Memory B cell (primary cell): Measurements from ENCODE around the gene LRRK1.

ENCODE experiments used
- ATAC-seq: fragments of 150-1000 bp; cut with Tn5 transposase; 2 replicates; pipeline ENCODE4 v1.10.0; 2021; ENCODE audit warnings: low read depth, mild to moderate bottlenecking, moderate library complexity
- DNase-seq, 2 donors: peaks; one replicate each; pipeline ENCODE4 v3.0.0; 2022; ENCODE audit warnings: low spot score in 2 of 2
- H3K27ac Mint-ChIP-seq: one replicate; pipeline ENCODE4 v1.8.0; 2022; ENCODE audit warnings: mild to moderate bottlenecking, moderate library complexity, mixed read lengths
- H3K27me3 Mint-ChIP-seq: one replicate; pipeline ENCODE4 v1.8.0; 2022; ENCODE audit warnings: mixed read lengths
- H3K36me3 Mint-ChIP-seq: one replicate; pipeline ENCODE4 v1.8.0; 2022; ENCODE audit warnings: mild to moderate bottlenecking, mixed read lengths
- H3K4me1 Mint-ChIP-seq: one replicate; pipeline ENCODE4 v1.8.0; 2022; ENCODE audit warnings: mixed read lengths
- H3K4me3 Mint-ChIP-seq: one replicate; pipeline ENCODE4 v1.8.0; 2022; ENCODE audit warnings: mild to moderate bottlenecking, moderate library complexity, mixed read lengths
- H3K9me3 Mint-ChIP-seq: one replicate; pipeline ENCODE4 v1.8.0; 2022; ENCODE audit warnings: mixed read lengths

Gene LRRK1

DNA sequence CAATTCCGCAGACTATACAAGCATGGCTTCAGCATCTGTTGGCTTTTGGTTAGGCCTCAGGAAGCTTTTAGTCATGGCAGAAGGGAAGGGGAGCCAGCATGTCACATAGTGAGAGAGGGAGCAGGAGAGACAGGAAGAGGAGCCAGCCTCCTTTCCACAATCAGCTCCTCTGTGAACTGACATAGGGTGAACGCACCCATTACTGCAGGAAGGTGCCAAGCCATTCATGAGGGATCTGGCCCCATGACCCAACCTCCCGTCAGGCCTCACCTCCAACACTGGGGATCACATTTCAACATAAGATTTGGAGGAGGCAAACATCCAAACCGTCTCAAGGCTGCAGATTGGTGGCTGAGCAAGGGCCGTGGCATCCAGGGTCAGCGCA is 106.3 kb downstream of the LRRK1 start:
- DNase-seq (no peak), ATAC-seq (no peak)
- H3K36me3 Mint-ChIP-seq = peaks cover 32% of the 10 kb centered on the region
- no peaks in the 10 kb centered on the region for H3K9me3 Mint-ChIP-seq
- H3K4me3 Mint-ChIP-seq = no peak overlapping the region
- no peaks in the 10 kb centered on the region for H3K4me1 Mint-ChIP-seq
- H3K27ac Mint-ChIP-seq = no peak overlapping the region
- no peaks in the 10 kb centered on the region for H3K27me3 Mint-ChIP-seq

DNA sequence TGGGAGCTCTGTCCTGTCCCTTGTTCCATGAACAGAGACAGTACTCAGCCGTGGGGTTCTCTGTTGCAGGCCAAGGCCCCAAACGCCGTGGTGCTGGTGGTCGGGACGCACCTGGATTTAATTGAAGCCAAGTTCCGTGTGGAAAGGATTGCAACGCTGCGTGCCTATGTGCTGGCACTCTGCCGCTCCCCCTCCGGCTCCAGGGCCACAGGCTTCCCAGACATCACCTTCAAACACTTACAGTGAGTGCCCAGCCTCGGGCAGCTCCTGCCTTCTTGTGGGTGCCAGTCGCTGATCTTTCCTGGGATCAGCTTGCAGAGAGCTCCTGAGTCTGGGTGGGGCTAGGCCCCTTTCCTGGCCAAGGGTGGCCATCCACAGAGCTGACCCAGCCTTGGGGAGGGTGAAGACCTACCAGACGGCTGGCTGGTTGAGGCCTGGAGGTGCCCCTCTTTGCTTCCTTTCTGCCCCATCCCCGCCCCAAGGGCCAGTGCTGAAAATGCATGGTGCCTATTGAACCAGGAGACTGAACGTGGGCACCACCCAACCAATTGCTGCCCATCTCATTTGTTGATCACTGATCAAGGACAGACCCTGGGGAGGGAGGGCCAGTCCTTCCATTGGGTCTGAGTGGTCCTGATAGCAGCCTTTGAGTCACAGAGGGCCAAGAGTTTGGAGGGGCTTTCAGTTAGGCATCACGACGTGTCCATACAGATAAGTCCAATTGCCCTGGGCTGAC is 106.9 kb downstream of the LRRK1 start:
- Mint-ChIP-seq H3K9me3 (no peaks in the 10 kb centered on the region), H3K36me3 (peaks cover 36% of the 10 kb centered on the region), H3K27me3 (no peaks in the 10 kb centered on the region), H3K4me1 (no peaks in the 10 kb centered on the region), H3K27ac (no peak overlapping the region), H3K4me3 (no peak overlapping the region)
- DNase-seq (no peak), ATAC-seq (no peak)

DNA sequence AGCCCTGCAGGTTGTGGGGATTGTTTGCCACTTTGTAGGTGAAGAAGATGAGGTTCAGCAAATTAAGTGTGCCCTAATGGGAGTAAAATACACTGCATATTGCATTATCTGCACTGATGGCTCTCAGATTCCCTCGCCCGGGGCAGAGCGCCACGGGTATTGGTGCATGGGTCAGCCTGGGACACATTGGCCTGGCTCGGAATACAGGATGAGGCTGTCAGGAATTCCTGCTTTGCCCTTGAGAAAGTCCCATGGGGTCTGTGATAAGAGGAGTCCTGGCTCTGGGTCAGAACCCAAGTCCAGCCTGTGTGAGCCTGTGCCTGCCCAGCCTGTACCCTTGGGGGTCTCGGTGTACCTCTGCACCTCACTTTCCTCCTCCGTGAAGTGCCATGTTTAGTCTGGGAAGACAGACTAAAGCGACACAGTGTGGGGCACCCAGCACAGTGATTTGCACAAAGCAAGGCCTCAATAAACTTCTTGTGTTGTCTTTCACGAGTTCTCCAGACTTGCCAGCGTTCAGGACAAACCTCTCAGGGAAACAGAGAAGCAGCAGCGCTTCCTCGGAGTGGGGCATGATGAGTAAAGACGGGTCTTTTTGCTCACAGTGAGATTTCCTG is 107.6 kb downstream of the LRRK1 start:
- Mint-ChIP-seq H3K27ac (no peak overlapping the region), H3K27me3 (no peaks in the 10 kb centered on the region), H3K9me3 (no peaks in the 10 kb centered on the region), H3K4me1 (no peaks in the 10 kb centered on the region), H3K36me3 (peaks cover 42% of the 10 kb centered on the region), H3K4me3 (no peak overlapping the region)
- DNase-seq (no peak), ATAC-seq (no peak)

DNA sequence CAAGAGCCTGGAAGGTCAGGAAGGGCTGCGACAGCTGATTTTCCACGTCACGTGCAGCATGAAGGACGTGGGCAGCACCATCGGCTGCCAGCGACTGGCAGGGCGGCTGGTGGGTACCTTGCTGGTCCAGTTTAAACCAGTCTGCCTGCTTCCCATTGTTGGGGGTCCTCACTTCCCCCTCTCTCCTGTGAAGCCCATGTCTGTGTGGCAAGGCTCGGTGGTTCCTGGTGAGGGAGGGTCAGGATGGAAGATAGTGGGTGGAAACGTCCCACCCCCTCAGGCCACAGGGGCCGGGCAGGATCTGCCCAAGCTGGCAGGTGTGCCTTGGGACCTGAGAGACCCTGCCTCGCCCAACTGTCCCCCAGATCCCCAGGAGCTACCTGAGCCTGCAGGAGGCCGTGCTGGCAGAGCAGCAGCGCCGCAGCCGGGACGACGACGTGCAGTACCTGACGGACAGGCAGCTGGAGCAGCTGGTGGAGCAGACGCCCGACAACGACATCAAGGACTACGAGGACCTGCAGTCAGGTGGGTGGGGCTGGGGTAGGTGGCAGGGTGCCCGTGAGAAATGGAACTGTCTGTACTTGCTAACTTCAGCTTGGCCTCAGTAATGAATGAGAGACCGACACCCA is 108.2 kb downstream of the LRRK1 start:
- DNase-seq = no peak
- no peak for ATAC-seq
- no peaks in the 10 kb centered on the region for H3K27me3 Mint-ChIP-seq
- no peak overlapping the region for H3K27ac Mint-ChIP-seq
- no peak overlapping the region for H3K4me3 Mint-ChIP-seq
- H3K4me1 Mint-ChIP-seq = no peaks in the 10 kb centered on the region
- no peaks in the 10 kb centered on the region for H3K9me3 Mint-ChIP-seq
- H3K36me3 Mint-ChIP-seq = peaks cover 46% of the 10 kb centered on the region

DNA sequence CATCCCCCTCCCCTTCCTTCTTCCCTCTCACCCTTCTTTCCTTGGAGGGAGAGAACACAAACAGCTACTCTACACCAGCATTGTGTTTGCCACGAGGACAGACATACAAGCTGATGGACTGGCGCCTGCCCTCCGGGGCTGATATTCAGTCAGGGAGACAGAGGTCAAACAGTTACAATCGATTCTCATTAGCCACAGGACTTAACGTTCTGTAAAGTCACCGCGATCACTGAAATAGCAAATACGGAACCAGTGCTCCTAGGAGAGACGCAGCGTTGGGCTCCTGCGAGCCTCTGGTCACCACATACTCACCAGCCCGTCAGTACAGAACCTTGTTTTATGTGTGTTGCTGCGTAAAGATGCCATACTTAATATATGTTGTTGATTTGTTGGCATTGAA is 108.8 kb downstream of the LRRK1 start:
- no peak overlapping the region for H3K27ac Mint-ChIP-seq
- no peak for ATAC-seq
- H3K4me3 Mint-ChIP-seq = no peak overlapping the region
- no peak for DNase-seq
- H3K36me3 Mint-ChIP-seq = peaks cover 50% of the 10 kb centered on the region
- H3K27me3 Mint-ChIP-seq = no peaks in the 10 kb centered on the region
- H3K9me3 Mint-ChIP-seq = no peaks in the 10 kb centered on the region
- no peaks in the 10 kb centered on the region for H3K4me1 Mint-ChIP-seq

DNA sequence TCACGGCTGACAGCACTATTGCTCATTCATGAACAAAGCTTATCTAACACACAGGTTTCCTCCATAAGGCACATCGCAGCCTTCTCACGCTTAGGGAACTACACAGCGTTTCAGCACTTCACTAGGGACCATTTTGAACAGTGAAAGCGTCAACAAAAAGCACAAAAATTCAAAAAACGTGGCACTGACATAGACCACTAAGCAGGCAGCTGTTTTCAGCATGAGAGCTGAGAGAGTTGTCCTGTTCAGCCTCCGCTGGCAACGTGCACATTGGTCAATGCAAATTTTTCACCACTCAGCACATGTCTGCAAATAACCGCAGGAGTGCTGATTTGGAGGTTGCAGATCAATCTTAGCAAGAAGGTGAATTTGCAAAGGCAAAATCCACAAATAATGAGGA is 109.2 kb downstream of the LRRK1 start:
- H3K27ac Mint-ChIP-seq = no peak overlapping the region
- H3K4me1 Mint-ChIP-seq = peaks cover 2% of the 10 kb centered on the region
- DNase-seq (no peak), ATAC-seq (no peak)
- H3K4me3 Mint-ChIP-seq = no peak overlapping the region
- no peaks in the 10 kb centered on the region for H3K27me3 Mint-ChIP-seq
- peaks cover 50% of the 10 kb centered on the region for H3K36me3 Mint-ChIP-seq
- H3K9me3 Mint-ChIP-seq = no peaks in the 10 kb centered on the region

DNA sequence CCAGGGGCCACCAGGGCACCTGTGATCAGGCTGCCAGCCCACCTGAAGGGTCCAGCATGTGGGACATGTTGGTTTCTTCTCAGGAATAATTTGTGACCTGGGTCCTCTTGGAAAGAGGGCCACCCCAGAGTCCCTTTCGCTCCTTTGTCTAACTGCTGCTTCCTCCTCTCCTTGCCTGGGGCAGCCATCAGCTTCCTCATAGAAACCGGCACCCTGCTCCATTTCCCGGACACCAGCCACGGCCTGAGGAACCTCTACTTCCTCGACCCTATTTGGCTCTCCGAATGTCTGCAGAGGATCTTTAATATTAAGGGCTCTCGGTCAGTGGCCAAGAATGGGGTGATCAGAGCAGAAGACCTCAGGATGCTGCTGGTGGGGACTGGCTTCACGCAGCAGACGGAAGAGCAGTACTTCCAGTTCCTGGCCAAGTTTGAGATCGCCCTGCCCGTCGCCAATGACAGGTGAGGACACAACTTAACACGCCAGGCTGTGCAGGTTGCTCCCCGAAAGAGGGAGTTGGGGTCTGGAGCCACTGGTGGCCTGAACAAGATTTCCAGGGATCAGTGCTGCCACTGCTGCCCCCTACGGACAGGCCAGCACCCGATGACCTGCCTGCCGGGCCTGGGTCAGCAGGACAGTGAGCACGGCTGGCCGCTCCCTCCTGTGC is 109.7 kb downstream of the LRRK1 start:
- Mint-ChIP-seq H3K36me3 (peaks cover 50% of the 10 kb centered on the region), H3K4me3 (no peak overlapping the region), H3K9me3 (no peaks in the 10 kb centered on the region), H3K27me3 (no peaks in the 10 kb centered on the region), H3K27ac (no peak overlapping the region), H3K4me1 (peaks cover 5% of the 10 kb centered on the region)
- DNase-seq (no peak), ATAC-seq (no peak)

DNA sequence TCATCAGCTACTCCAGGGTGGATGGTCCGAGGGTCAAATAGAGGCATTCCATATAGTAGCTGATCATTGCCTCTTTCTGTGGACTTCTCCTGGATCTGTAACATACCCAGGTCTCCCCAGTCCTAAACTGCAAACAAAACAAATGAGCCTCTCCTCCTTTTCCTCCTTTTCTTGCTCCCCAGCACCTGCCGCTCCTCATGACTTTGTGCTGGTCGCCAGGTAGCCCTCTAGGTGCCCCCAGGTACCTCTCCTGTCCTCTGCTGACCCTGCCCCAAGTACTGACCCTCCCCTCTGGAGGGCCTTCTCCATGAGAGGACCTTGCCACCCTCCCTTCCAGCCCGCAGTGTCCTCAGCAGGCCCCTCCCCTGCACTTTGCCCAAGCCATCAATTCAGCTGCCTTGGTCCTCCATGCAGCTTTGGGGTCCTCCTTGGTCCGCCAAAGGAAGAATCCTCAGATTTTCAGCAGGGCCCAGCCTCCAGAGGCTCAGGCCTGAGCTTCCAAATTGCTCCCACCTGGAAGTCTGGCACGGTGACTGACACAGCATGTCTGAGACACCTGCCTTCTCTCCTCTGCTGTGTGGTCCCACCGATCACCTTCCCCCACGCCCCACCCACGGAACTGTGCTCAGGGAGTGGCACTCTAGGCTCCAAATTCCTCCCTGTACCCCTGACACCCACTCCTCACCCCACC is 111.0 kb downstream of the LRRK1 start:
- DNase-seq = no peak
- Mint-ChIP-seq H3K36me3 (peaks cover 56% of the 10 kb centered on the region), H3K27me3 (no peaks in the 10 kb centered on the region)

DNA sequence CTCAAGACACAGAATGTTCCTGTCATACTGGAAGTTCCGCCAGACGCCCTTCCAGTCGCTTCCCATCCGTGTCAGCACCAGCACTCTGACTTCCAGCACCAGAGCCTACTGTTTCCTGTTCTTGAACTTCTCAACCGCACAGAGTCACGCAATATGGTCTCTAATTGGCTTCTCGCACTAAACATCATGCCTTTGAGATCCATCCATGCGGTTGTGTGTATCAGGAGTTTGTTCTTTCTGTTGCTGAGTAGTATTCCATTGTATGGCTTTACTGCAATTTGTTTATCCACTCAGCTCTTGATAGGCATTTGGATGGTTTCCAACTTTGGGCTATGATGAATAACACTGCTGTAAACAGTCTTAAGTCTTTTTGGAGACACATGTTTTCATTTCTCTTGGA is 112.1 kb downstream of the LRRK1 start:
- no peak overlapping the region for H3K4me3 Mint-ChIP-seq
- DNase-seq (no peak), ATAC-seq (no peak)
- no peak overlapping the region for H3K27ac Mint-ChIP-seq
- peaks cover 4% of the 10 kb centered on the region for H3K9me3 Mint-ChIP-seq
- H3K36me3 Mint-ChIP-seq = peaks cover 52% of the 10 kb centered on the region
- peaks cover 19% of the 10 kb centered on the region for H3K4me1 Mint-ChIP-seq
- H3K27me3 Mint-ChIP-seq = no peaks in the 10 kb centered on the region

More for the DNA sequence above, 111.0 kb downstream of the LRRK1 start:
- peaks cover 12% of the 10 kb centered on the region for H3K4me1 Mint-ChIP-seq
- no peak overlapping the region for H3K27ac Mint-ChIP-seq
- H3K9me3 Mint-ChIP-seq = peaks cover 4% of the 10 kb centered on the region
- ATAC-seq = no peak
- no peak overlapping the region for H3K4me3 Mint-ChIP-seq

DNA sequence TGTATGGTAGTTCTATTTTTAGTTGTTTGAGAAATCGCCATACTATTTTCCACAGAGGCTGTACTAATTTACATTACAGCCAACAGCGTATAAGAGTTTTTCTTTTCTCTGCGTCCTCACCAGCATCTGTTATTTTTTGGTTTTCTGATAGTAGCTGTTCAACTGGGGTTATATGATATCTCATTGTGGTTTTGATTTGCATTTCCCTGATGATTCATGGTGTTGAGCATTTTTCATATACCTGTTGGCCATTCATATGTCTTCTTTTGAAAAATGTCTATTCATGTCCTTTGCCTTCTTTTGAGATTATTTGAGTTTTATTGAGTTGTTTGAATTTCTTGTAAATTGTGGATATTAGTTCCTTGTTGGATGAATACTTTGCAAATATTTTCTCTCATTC is 114.6 kb downstream of the LRRK1 start:
- Mint-ChIP-seq H3K4me1 (peaks cover 22% of the 10 kb centered on the region), H3K9me3 (peaks cover 4% of the 10 kb centered on the region), H3K27me3 (no peaks in the 10 kb centered on the region), H3K27ac (no peak overlapping the region), H3K36me3 (peaks cover 57% of the 10 kb centered on the region), H3K4me3 (no peak overlapping the region)
- no peak for ATAC-seq
- DNase-seq = no peak

DNA sequence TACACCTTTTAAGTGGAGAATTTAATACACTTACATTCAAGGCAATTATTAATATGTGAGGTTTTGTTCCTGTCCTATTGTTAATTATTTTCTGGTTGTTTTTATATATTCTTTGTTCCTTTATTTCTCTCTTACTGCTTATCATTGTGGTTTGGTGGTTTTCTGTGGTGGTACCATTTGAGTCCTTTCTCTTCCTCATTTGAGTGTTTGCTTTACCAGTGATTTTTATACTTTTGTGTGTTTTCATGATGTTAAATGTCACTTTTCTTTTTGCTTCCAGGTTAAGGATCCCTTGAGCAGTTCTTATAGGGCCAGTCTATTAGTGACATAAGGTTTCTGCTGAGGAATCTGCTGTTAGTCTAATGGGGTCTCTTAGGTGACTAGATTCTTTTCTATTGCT is 116.5 kb downstream of the LRRK1 start:
- H3K9me3 Mint-ChIP-seq = peaks cover 4% of the 10 kb centered on the region
- no peaks in the 10 kb centered on the region for H3K27me3 Mint-ChIP-seq
- no peak overlapping the region for H3K27ac Mint-ChIP-seq
- H3K4me1 Mint-ChIP-seq = peaks cover 22% of the 10 kb centered on the region
- peaks cover 51% of the 10 kb centered on the region for H3K36me3 Mint-ChIP-seq
- DNase-seq = peak in 1 of 2 donors; percentile 18
- ATAC-seq = peak; percentile 87
- no peak overlapping the region for H3K4me3 Mint-ChIP-seq

DNA sequence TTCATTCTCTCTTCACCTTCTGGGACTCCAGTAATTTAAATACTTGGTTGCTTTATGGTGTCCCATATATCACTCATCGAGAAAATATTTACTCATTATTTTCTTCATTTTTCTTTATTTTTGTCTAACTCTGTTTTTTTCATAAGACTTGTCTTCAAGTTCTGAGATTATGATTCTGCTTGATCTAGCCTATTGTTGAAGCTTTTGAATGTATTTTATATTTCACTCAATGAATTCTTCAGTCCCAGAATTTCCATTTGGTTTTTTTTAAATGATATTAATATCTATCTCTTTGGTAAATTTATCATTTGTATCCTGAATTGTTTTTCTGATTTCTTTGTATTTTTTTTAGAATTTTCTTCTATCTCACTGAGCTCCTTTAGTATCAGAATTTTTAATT is 117.0 kb downstream of the LRRK1 start:
- Mint-ChIP-seq H3K4me3 (no peak overlapping the region), H3K36me3 (peaks cover 50% of the 10 kb centered on the region), H3K27me3 (no peaks in the 10 kb centered on the region)

DNA sequence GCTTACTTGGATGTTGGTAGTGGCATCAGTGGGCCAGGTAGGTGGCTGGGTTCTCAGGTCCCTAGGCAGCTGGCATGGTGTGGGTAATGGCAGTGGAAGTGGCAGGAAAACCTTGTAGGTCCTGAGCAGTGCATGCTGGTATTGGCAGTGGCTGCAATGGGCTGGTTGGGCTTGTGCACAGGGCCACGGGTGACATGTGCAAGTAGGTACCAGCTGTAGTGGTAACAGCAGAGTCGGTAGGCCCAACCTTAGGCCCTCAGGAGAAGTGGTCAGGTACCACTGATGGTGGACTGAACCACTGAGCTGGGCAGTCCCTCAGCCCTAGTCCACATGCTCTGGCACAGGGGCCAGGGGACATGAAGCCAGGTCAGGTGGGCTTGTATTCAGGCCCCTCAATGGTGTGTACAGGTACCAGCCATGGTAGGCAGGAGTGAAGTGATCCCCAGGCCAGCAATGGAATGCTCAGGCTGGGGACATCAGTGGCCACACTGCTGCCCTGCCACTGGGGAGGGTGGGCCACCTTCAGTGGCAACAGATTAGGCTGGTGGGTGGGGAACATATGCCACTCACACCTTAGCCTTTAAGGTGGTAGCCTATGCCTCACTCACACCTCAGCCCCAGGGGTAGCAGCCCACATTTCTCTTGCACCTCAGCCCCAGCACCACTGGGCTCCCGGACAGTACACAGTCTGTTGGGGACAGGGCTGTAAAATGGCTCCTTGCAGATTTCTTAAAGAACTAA is 118.1 kb downstream of the LRRK1 start:
- Mint-ChIP-seq H3K4me1 (peaks cover 22% of the 10 kb centered on the region), H3K27me3 (no peaks in the 10 kb centered on the region), H3K27ac (no peak overlapping the region), H3K9me3 (peaks cover 5% of the 10 kb centered on the region), H3K36me3 (peaks cover 50% of the 10 kb centered on the region), H3K4me3 (no peak overlapping the region)
- no peak for ATAC-seq
- DNase-seq = no peak

More for the DNA sequence above, 117.0 kb downstream of the LRRK1 start:
- Mint-ChIP-seq H3K4me1 (peaks cover 22% of the 10 kb centered on the region), H3K27ac (no peak overlapping the region), H3K9me3 (peaks cover 4% of the 10 kb centered on the region)
- ATAC-seq (no peak), DNase-seq (no peak)
